MG63 (cell line): ENCODE results near the gene SAP30L. TPM values are rescaled to one million over a fixed set of nuclear protein-coding genes. Genes with fewer than 3 reads are reported as not detected.

Experiments
- DNase-seq: peaks from one replicate; pipeline ENCODE4 v3.0.0-alpha.2; 2020
- H3K27me3 ChIP-seq: fragments of 250-450 bp; sonication (Bioruptor Pico); 2 replicates; pipeline ENCODE4 v1.5.1; 2020; ENCODE audit warnings: mild to moderate bottlenecking, moderate library complexity
- H3K36me3 ChIP-seq: fragments of 250-450 bp; sonication (Bioruptor Pico); 2 replicates; pipeline ENCODE4 v1.5.1; 2020; ENCODE audit warnings: mild to moderate bottlenecking, moderate library complexity
- H3K4me3 ChIP-seq: fragments of 250-450 bp; sonication (Bioruptor Pico); 2 replicates; pipeline ENCODE4 v1.5.1; 2020; ENCODE audit warnings: mild to moderate bottlenecking, moderate library complexity
- H3K9me3 ChIP-seq: fragments of 250-450 bp; sonication (Bioruptor Pico); 2 replicates; pipeline ENCODE4 v1.5.1; 2020; ENCODE audit warnings: mild to moderate bottlenecking, moderate library complexity
- total RNA-seq: library from RNA; depleted of rRNA; stranded (reverse); fragments of >200 nt; shearing (Covaris generic); gene quantifications from 2 replicates; pipeline ENCODE4 v1.2.3, GENCODE V29; 2014; ENCODE audit warnings: low replicate concordance

The SAP30L gene
- total RNA-seq, 1 experiment from 2014 or later: 39.2 TPM

GRCh38 chr5:154446195-154447088 lies 645 bp downstream of the SAP30L start:
- peak overlapping the region; percentile 99 for H3K4me3 ChIP-seq
- peak; percentile 75 for DNase-seq
- no peaks in the 10 kb centered on the region for H3K9me3 ChIP-seq
- H3K36me3 ChIP-seq: peaks cover 19% of the 10 kb centered on the region
- no peaks in the 10 kb centered on the region for H3K27me3 ChIP-seq

- peak overlapping the region; percentile 99 for H3K4me3 ChIP-seq
- no peaks in the 10 kb centered on the region for H3K9me3 ChIP-seq
- H3K36me3 ChIP-seq: peaks cover 21% of the 10 kb centered on the region
- H3K27me3 ChIP-seq: no peaks in the 10 kb centered on the region
- peak; percentile 14 for DNase-seq
Observed at GRCh38 chr5:154447089-154447725, 1.4 kb downstream of the SAP30L start.

DNA sequence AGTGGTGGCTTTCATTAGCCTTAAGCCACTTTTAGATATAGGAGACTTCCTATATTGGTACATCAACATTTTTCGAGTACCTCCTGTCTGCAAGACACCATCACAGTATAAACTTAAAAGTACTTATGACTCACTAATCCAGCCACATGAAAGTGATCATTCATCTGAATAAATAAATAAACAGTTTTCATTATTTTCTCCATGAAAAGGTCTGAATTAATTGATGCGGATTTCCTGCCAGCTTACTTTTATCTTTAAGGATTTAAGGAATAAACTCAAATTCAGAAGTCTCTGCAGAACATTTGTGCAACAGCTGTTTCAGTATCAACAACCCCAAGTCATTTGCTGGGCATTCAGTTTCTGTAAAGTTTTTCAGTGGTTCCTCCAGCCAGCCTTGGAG lies 4.0 kb downstream of the SAP30L start:
- Histone ChIP-seq H3K9me3 (no peaks in the 10 kb centered on the region), H3K36me3 (peaks cover 45% of the 10 kb centered on the region), H3K4me3 (no peak overlapping the region), H3K27me3 (no peaks in the 10 kb centered on the region)
- no peak for DNase-seq

DNA sequence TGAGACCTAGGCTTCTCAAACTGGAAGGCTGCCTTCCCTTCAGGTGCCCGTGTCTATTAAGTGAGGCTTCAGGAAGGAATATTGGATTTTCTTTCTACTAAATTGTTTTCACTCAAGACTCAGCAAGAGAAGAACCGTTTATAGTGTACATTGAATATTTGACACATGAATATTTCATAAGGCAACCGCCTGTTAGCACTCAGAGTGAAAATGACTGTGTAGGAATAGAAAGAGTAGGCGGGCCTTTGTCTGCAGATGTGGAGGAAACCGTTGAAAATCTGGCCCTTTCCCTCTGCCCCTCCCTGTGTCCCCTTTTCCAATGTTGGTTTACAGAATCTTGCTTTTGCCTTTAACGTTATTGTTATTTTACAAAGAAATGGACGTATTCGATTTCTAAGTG lies 6.2 kb downstream of the SAP30L start:
- no peak for DNase-seq
- Histone ChIP-seq H3K4me3 (no peak overlapping the region), H3K36me3 (peaks cover 66% of the 10 kb centered on the region), H3K9me3 (no peaks in the 10 kb centered on the region), H3K27me3 (no peaks in the 10 kb centered on the region)

GRCh38 chr5:154455585-154455984 lies 9.8 kb downstream of the SAP30L start:
- H3K36me3 ChIP-seq: peaks cover 63% of the 10 kb centered on the region

GRCh38 chr5:154456540-154456939 lies 10.7 kb downstream of the SAP30L start:
- H3K27me3 ChIP-seq: no peaks in the 10 kb centered on the region
- H3K36me3 ChIP-seq: peaks cover 54% of the 10 kb centered on the region
- H3K9me3 ChIP-seq: no peaks in the 10 kb centered on the region
- DNase-seq: no peak
- no peak overlapping the region for H3K4me3 ChIP-seq

More at GRCh38 chr5:154455585-154455984, 9.8 kb downstream of the SAP30L start:
- Histone ChIP-seq H3K9me3 (no peaks in the 10 kb centered on the region), H3K4me3 (no peak overlapping the region), H3K27me3 (no peaks in the 10 kb centered on the region)
- DNase-seq: no peak

DNA sequence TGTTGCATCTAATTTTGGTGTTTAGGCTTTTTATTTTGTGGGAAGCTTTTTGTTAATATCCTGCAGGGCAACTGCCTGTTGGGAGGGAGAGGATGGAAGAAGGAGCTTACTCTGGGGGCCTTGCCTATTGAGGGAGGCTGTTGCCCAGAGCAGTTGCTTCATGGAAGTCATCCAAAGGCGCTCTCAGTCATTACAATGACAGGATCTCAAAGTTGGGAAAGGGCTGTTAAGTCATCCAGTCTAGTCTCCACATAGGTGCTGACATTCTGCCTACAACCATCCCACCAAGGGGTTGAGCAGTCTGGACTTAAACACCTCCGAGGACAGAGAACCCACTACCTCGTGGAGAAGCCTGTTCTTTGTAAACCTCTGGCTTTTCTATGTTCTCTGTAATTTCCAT lies 13.2 kb downstream of the SAP30L start:
- no peak overlapping the region for H3K4me3 ChIP-seq
- no peaks in the 10 kb centered on the region for H3K9me3 ChIP-seq
- DNase-seq: no peak
- peaks cover 32% of the 10 kb centered on the region for H3K36me3 ChIP-seq
- H3K27me3 ChIP-seq: no peaks in the 10 kb centered on the region

DNA sequence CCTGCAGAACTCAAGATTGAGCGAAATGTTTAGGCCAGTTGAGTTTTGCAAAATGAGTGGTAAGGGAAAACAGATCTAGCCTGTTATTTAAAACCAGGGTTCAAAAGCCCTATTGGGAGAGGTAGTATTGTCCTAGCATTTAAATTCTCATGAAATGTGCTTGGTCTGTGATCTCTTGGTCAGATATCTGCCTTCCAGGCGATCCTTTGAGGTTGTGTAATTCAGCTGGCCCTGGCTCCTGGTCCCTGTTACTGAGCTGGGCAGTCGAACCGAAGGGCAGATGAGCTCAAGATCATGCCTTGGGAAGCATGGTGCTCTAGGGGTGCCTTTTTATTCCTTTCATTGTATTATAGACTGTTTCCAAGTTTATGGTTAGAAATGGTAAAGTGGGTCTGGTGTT lies 14.4 kb downstream of the SAP30L start:
- DNase-seq: no peak
- Histone ChIP-seq H3K27me3 (no peaks in the 10 kb centered on the region), H3K36me3 (peaks cover 21% of the 10 kb centered on the region), H3K9me3 (no peaks in the 10 kb centered on the region), H3K4me3 (no peak overlapping the region)

- no peak overlapping the region for H3K4me3 ChIP-seq
- no peaks in the 10 kb centered on the region for H3K27me3 ChIP-seq
- peaks cover 7% of the 10 kb centered on the region for H3K36me3 ChIP-seq
- H3K9me3 ChIP-seq: no peaks in the 10 kb centered on the region
- no peak for DNase-seq
Observed at GRCh38 chr5:154461531-154461930, 15.7 kb downstream of the SAP30L start.

GRCh38 chr5:154464438-154464837 lies 18.6 kb downstream of the SAP30L start:
- no peak overlapping the region for H3K4me3 ChIP-seq
- H3K36me3 ChIP-seq: no peaks in the 10 kb centered on the region; the same call in 1 of the 2 replicates
- no peaks in the 10 kb centered on the region for H3K27me3 ChIP-seq
- DNase-seq: no peak
- H3K9me3 ChIP-seq: no peaks in the 10 kb centered on the region

DNA sequence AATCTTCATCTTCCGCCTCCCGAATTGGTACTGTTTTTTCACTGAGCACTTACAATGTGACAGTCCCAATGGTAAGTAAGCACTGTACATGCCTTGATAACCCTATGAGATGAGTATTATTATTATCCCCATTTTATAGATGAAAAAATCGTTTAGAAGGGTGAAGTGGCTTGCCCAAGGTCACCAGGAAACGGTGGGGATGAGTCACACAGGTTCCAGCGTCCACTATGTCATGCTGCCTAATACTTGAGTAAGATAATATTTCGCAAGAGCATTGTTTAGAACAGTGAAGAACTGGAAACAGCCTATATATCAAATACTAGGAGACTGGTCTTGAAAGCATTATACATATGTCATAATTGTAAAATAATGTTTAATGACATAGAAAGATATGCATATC lies 19.4 kb downstream of the SAP30L start:
- peak; percentile 62 for DNase-seq

DNA sequence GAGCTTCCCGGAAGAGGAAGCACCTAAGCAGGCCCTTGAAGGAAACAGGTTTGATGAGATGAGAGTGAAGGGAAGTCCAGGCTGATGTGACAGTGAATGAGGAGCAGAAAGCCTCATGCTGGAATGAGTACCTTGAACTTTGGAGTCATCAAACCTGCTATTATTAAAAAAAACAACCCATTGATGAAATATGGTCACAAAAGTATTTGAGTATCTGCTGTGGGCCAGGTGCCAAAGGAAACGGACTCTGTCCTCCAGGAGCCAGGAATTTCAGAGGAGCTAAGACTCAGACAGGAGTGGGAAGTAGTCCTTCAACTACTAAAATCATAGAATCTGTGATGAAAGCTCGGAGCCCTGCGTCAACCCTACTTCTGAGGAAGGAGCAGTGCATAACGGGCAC lies 20.4 kb downstream of the SAP30L start:
- Histone ChIP-seq H3K27me3 (peaks cover 5% of the 10 kb centered on the region), H3K36me3 (no peaks in the 10 kb centered on the region; the same call in 1 of the 2 replicates), H3K4me3 (no peak overlapping the region), H3K9me3 (no peaks in the 10 kb centered on the region)
- DNase-seq: no peak

More for the DNA sequence above, 19.4 kb downstream of the SAP30L start:
- Histone ChIP-seq H3K4me3 (no peak overlapping the region), H3K36me3 (no peaks in the 10 kb centered on the region; the same call in 1 of the 2 replicates), H3K9me3 (no peaks in the 10 kb centered on the region), H3K27me3 (0 out of 2 replicates have a peak, but pooled peaks cover 1% of the 10 kb centered on the region)

DNA sequence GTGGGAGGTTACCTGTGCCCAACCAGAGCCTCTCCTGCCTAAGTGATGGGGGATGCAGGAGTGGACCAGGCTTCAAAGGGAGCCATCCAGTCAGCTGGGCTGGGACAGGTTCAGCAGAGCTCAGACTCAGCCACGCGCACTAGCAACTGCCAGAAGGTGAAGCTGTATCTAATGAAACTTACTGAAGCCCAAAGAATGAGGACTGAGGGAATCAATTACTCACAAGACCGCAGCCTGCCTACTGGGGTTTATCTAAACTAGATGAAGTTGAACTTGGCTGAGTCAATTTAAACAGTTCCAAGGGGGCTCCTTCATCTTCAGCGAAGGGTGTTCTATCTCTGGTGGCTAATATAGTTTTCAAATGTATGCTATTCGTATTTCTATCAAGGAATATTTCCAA lies 20.9 kb downstream of the SAP30L start:
- no peaks in the 10 kb centered on the region for H3K9me3 ChIP-seq
- peaks cover 7% of the 10 kb centered on the region for H3K27me3 ChIP-seq
- DNase-seq: no peak
- no peak overlapping the region for H3K4me3 ChIP-seq
- H3K36me3 ChIP-seq: no peaks in the 10 kb centered on the region

DNA sequence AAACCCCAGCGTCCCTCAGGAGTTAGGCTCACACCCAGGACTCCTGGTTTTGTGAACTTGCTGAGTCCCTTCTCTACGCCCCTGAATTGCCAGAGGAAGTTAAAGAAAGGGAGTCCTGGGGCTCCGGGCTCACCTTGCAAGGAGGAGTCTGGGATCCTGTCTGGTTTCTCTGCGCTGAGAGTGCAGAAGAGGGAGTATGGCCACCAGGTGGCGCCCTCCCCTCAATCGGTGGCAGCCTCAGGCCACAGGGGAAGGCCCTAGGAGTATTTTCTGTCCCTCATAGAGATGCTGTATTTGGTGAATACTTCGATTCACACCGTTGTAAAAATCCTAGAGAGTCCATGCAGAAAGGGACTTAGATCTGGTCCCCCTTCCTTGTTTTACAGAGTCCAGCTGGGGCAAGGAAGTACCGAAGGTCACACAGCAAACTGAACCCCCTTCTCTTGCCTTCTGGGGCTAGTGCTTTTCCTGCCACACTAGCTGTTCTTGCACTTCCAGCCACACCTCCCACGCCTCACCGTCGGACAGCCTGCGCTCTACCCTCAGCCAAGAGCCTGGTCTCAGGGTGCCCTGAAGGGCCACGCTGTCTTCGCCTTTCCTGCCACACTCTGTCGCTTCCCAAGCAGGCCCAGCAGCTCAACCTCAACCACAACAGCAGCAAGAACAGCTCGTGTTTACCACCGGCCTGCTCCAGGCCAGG lies 22.0 kb downstream of the SAP30L start:
- peak; percentile 69 for DNase-seq
- no peaks in the 10 kb centered on the region for H3K9me3 ChIP-seq
- H3K27me3 ChIP-seq: peaks cover 7% of the 10 kb centered on the region
- no peaks in the 10 kb centered on the region for H3K36me3 ChIP-seq
- H3K4me3 ChIP-seq: no peak overlapping the region

DNA sequence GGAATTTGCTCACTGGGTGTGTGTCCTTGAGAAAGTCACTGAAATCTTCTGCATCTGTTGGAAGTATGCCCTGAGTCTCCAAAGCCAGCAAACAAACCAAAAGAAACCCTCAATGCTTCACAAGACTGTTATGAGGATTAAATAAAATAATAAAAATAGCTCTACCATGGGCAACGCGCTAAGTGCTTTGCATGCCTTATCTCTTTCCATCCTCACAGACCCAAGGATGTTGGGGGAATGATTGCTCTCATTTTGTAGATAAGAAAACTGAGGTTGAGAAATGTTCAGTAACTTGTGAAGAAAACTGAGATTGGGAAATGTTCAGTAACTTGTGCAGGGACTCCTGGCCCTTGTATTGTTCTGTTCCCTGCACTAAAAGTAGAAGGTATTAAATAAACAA lies 24.3 kb downstream of the SAP30L start:
- no peak for DNase-seq
- Histone ChIP-seq H3K4me3 (no peak overlapping the region), H3K9me3 (no peaks in the 10 kb centered on the region; the same call in 1 of the 2 replicates), H3K27me3 (peaks cover 7% of the 10 kb centered on the region), H3K36me3 (peaks cover 4% of the 10 kb centered on the region; the same call in 1 of the 2 replicates)

- peaks cover 7% of the 10 kb centered on the region for H3K27me3 ChIP-seq
- peaks cover 5% of the 10 kb centered on the region; the same call in 1 of the 2 replicates for H3K36me3 ChIP-seq
- H3K9me3 ChIP-seq: no peaks in the 10 kb centered on the region; the same call in 1 of the 2 replicates
- no peak for DNase-seq
- H3K4me3 ChIP-seq: no peak overlapping the region
Observed at GRCh38 chr5:154470947-154471870, 25.4 kb downstream of the SAP30L start.
